RKO (cell line): Measurements from ENCODE around the gene ZIC4.

Experiments
- DNase-seq: peaks from one replicate; pipeline ENCODE4 v3.0.0-alpha.2; 2016; ENCODE audit warnings: low spot score

Gene ZIC4

GRCh38 chr3:147389717-147390116 is 16.6 kb downstream of the ZIC4 start:
- no peak for DNase-seq

GRCh38 chr3:147388700-147389580 is 17.4 kb downstream of the ZIC4 start:
- no peak for DNase-seq

GRCh38 chr3:147387885-147388699 is 18.3 kb downstream of the ZIC4 start:
- no peak for DNase-seq

- DNase-seq, result no peak
Observed at GRCh38 chr3:147387291-147387884, 19.0 kb downstream of the ZIC4 start.

GRCh38 chr3:147385059-147386012 is 21.0 kb downstream of the ZIC4 start:
- DNase-seq, result no peak

- DNase-seq, result no peak
Observed at GRCh38 chr3:147384210-147385058, 21.9 kb downstream of the ZIC4 start.

- no peak for DNase-seq
Observed at GRCh38 chr3:147383617-147384016, 22.7 kb downstream of the ZIC4 start.

GRCh38 chr3:147381596-147381995 is 24.7 kb downstream of the ZIC4 start:
- DNase-seq, result no peak

GRCh38 chr3:147380977-147381376 is 25.4 kb downstream of the ZIC4 start:
- DNase-seq, result no peak

GRCh38 chr3:147380387-147380951 is 25.9 kb downstream of the ZIC4 start:
- DNase-seq, result no peak

GRCh38 chr3:147379651-147380050 is 26.7 kb downstream of the ZIC4 start:
- no peak for DNase-seq

- DNase-seq, result no peak
Observed at GRCh38 chr3:147377412-147378367, 28.7 kb downstream of the ZIC4 start.

GRCh38 chr3:147373301-147373700 is 33.0 kb downstream of the ZIC4 start:
- no peak for DNase-seq

GRCh38 chr3:147372525-147373027 is 33.8 kb downstream of the ZIC4 start:
- no peak for DNase-seq

GRCh38 chr3:147371771-147372340 is 34.5 kb downstream of the ZIC4 start:
- no peak for DNase-seq

GRCh38 chr3:147371140-147371539 is 35.2 kb downstream of the ZIC4 start:
- no peak for DNase-seq

- DNase-seq, result no peak
Observed at GRCh38 chr3:147370349-147370748, 36.0 kb downstream of the ZIC4 start.

- no peak for DNase-seq
Observed at GRCh38 chr3:147369661-147370123, 36.7 kb downstream of the ZIC4 start.
